CD4-positive, alpha-beta memory T cell (primary cell): ENCODE measurements around the gene NR1D2. TPM values are rescaled to one million over a fixed set of nuclear protein-coding genes. Genes with fewer than 3 reads are reported as not detected.

Experiments used
- CTCF ChIA-PET: fragments of 350-600 bp; sonication (Branson Sonifier 250); formaldehyde crosslinking; loops from one replicate; lab custom pipeline; 2021; ENCODE audit warnings: inconsistent platforms; ENCODE audit not compliant: partially characterized antibody; lab: Charles Lee
- POLR2A ChIA-PET: fragments of 350-600 bp; sonication (Branson Sonifier 250); formaldehyde crosslinking; loops from one replicate; lab custom pipeline; 2021; ENCODE audit not compliant: partially characterized antibody; lab: Charles Lee
- DNase-seq, 5 donors: peaks; one replicate each; pipeline versions ENCODE4 v3.0.0 to v3.0.0-alpha.2; 2020 to 2022; ENCODE audit warnings: mixed read lengths in 1 of 5
- H3K27ac ChIP-seq: one replicate; pipeline ENCODE4 v1.7.0; 2013; ENCODE audit warnings: low read depth, low read length
- H3K27me3 ChIP-seq: 2 replicates; pipeline ENCODE4 v1.7.0; 2013; ENCODE audit warnings: mild to moderate bottlenecking, low read length, moderate library complexity; ENCODE audit not compliant: insufficient read depth
- H3K36me3 ChIP-seq: 2 replicates; pipeline ENCODE4 v1.7.0; 2013; ENCODE audit warnings: mild to moderate bottlenecking, low read length, moderate library complexity; ENCODE audit not compliant: insufficient read depth
- H3K4me1 ChIP-seq: 2 replicates; pipeline ENCODE4 v1.7.0; 2013; ENCODE audit warnings: mild to moderate bottlenecking, low read length, moderate library complexity; ENCODE audit not compliant: insufficient read depth
- H3K4me3 ChIP-seq, 2 donors: one replicate each; pipeline ENCODE4 v1.7.0; 2013; ENCODE audit warnings: low read length in 2 of 2, mild to moderate bottlenecking in 1 of 2
- H3K9me3 ChIP-seq, 2 donors: one replicate each; pipeline ENCODE4 v1.7.0; 2013; ENCODE audit warnings: low read length in 2 of 2, control low read depth in 1 of 2; ENCODE audit not compliant: control insufficient read depth in 1 of 2
- H3K27ac Mint-ChIP-seq, 7 donors: one replicate each; pipeline ENCODE4 v1.8.0; 2020 to 2021; ENCODE audit warnings: mixed read lengths in 7 of 7, mild to moderate bottlenecking in 6 of 7, inconsistent platforms in 3 of 7, moderate library complexity in 3 of 7
- H3K27me3 Mint-ChIP-seq, 2 donors: one replicate each; pipeline ENCODE4 v1.8.0; 2020 to 2021; ENCODE audit warnings: mixed read lengths in 2 of 2
- H3K36me3 Mint-ChIP-seq, 2 donors: one replicate each; pipeline ENCODE4 v1.8.0; 2020 to 2021; ENCODE audit warnings: mixed read lengths in 2 of 2, inconsistent platforms in 1 of 2, mild to moderate bottlenecking in 1 of 2
- H3K4me1 Mint-ChIP-seq, 4 donors: one replicate each; pipeline ENCODE4 v1.8.0; 2020 to 2021; ENCODE audit warnings: mixed read lengths in 4 of 4, mild to moderate bottlenecking in 1 of 4
- H3K4me3 Mint-ChIP-seq, 8 donors: one replicate each; pipeline ENCODE4 v1.8.0; 2020 to 2021; ENCODE audit warnings: mixed read lengths in 8 of 8, mild to moderate bottlenecking in 7 of 8, moderate library complexity in 6 of 8, inconsistent platforms in 3 of 8
- H3K9me3 Mint-ChIP-seq, 8 donors: one replicate each; pipeline ENCODE4 v1.8.0; 2020 to 2021; ENCODE audit warnings: mixed read lengths in 8 of 8, mild to moderate bottlenecking in 5 of 8, inconsistent platforms in 3 of 8, moderate library complexity in 1 of 8
- intact Hi-C: fragments of 100-400 bp; cut with micrococcal nuclease; formaldehyde crosslinking; loops from one replicate; pipeline ENCODE4 v1.15.1; 2023
- polyA plus RNA-seq, 2 donors: library from polyadenylated mRNA; unstranded; fragments of 300-500 nt; fragmentation: Illumina TruSeq; gene quantifications; one replicate each; pipeline ENCODE4 v1.2.3, GENCODE V29; 2021
- total RNA-seq, 2 experiments: library from RNA; stranded (reverse); gene quantifications; one replicate each; pipeline ENCODE4 v1.2.3, GENCODE V29; 2021

Gene NR1D2
- total and polyA plus RNA-seq, 4 experiments from 2014 or later: 28.1 to 70.5 (median 65.2) TPM

DNA sequence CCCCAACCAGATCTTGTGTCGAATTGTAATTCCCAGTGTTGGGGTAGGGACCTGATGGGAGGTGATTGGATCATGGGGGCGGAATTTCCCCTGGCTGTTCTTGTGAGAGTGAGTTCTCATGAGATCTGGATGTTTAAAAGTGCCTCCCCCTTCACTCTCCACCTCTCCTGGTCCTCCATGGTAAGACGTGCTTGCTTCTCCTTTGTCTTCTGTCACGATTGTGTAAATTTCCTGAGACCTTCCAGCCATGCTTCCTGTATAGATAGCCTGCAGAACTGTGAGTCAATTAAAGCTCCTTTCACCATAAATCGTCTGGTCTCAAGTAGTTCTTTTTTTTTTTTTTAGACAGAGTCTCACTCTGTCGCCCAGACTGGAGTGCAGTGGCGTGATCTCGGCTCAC, 42.3 kb downstream of the NR1D2 start:
- Histone ChIP-seq H3K36me3 (no peaks in the 10 kb centered on the region), H3K4me3 (no peak overlapping the region), H3K9me3 (no peaks in the 10 kb centered on the region), H3K27me3 (no peaks in the 10 kb centered on the region), H3K4me1 (no peaks in the 10 kb centered on the region), H3K27ac (no peak overlapping the region)
- peak overlapping the region in 1 of 7 donors; percentile 46 for H3K27ac Mint-ChIP-seq
- no peak for DNase-seq
- H3K36me3 Mint-ChIP-seq: peaks cover 4 to 5% of the 10 kb centered on the region in 2 donors
- H3K4me3 Mint-ChIP-seq: no peak overlapping the region
- H3K4me1 Mint-ChIP-seq: peaks cover 0 to 11% (median 5%) of the 10 kb centered on the region in 4 donors
- no peaks in the 10 kb centered on the region for H3K9me3 Mint-ChIP-seq
- intact Hi-C loops: no loop called here
- CTCF ChIA-PET: interaction anchor here (1.6 kb wide), 1 partner anchor 10 kb away, joined by 7 read pairs; no protein-coding TSS in a partner anchor
- no peaks in the 10 kb centered on the region for H3K27me3 Mint-ChIP-seq
- POLR2A ChIA-PET: no interaction called here

DNA sequence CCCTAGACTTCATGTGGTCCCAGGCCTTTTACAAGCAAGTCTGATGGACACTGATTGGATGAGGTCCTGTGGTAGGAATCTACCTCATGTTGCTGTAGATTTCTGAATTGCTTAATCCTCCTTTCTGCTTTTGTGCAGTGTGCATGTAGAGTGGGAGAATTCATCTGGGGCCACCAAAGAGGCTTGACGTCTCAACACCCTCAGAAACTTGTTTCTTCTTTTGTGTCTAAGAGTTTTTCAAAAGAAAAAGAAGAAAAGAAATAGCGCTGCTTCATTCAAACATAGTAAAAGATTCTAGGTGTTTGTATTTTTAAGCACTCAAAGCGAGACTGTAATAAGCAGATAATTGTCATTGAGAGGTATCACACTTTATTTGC, 46.2 kb downstream of the NR1D2 start:
- Histone ChIP-seq H3K9me3 (no peaks in the 10 kb centered on the region), H3K4me1 (no peaks in the 10 kb centered on the region), H3K27me3 (no peaks in the 10 kb centered on the region), H3K27ac (no peak overlapping the region), H3K36me3 (no peaks in the 10 kb centered on the region), H3K4me3 (no peak overlapping the region)
- ChIA-PET CTCF (interaction anchor here (0.7 kb wide), 1 partner anchor 103 kb away, joined by 3 read pairs; no protein-coding TSS in a partner anchor), POLR2A (no interaction called here)
- Mint-ChIP-seq H3K4me3 (no peak overlapping the region), H3K4me1 (peaks cover 0 to 11% (median 5%) of the 10 kb centered on the region in 4 donors), H3K27ac (peak overlapping the region in 1 of 7 donors; percentile 23), H3K36me3 (peaks cover 1 to 4% of the 10 kb centered on the region in 2 donors), H3K27me3 (no peaks in the 10 kb centered on the region), H3K9me3 (no peaks in the 10 kb centered on the region)
- intact Hi-C loops: no loop called here
- no peak for DNase-seq

DNA sequence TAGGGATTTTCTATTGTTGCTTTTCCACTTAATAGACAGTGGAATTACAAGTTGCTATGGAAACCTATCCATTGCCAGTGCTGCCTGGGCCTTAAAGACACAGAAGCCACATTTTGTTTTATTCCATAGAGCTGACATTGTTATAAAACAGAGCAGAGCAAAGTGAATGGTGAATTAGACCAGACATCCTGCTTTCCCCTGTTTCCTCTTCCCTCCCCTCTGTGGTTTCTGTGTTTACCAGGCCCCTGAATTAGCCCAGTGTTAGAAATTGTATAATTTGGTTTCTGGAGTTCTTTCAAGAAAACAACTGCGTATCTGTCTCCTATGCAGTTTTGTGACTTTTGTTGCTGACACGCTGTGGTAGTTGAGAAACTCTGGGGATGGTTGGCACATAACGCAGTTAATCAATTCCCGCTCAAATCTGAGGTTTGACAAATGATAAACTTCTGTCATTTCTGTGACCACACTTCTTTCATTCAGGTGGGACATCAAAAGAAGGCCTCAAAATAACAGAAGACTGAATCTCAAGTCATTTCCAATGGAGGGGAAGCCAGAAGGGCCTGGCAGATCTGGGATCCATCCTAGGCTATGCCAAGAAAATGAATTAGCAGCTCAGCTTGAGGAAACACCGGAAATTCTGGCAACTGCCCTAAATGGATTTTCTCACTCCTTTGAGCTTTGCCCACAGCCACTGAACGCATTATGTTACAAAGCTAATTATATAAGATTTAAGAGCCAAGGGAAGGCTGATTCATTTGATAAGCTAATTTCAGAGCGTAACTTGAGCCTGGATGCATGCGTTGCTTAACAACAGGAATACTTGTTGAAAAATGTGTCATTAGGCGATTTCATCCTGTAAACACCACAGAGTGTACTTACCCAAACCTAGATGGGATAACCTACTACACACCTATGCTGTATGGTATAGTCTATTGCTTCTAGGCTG, 46.9 kb downstream of the NR1D2 start:
- H3K4me1 Mint-ChIP-seq: peaks cover 0 to 11% (median 5%) of the 10 kb centered on the region in 4 donors
- peak overlapping the region in 1 of 7 donors; percentile 7 for H3K27ac Mint-ChIP-seq
- ChIA-PET CTCF (no interaction called here), POLR2A (no interaction called here)
- H3K36me3 Mint-ChIP-seq: peaks cover 1 to 4% of the 10 kb centered on the region in 2 donors
- no peak for DNase-seq
- intact Hi-C loops: no loop called here
- Histone ChIP-seq H3K27ac (no peak overlapping the region), H3K4me3 (no peak overlapping the region), H3K4me1 (no peaks in the 10 kb centered on the region), H3K36me3 (no peaks in the 10 kb centered on the region), H3K9me3 (no peaks in the 10 kb centered on the region), H3K27me3 (no peaks in the 10 kb centered on the region)
- no peak overlapping the region for H3K4me3 Mint-ChIP-seq
- no peaks in the 10 kb centered on the region for H3K9me3 Mint-ChIP-seq
- H3K27me3 Mint-ChIP-seq: no peaks in the 10 kb centered on the region

DNA sequence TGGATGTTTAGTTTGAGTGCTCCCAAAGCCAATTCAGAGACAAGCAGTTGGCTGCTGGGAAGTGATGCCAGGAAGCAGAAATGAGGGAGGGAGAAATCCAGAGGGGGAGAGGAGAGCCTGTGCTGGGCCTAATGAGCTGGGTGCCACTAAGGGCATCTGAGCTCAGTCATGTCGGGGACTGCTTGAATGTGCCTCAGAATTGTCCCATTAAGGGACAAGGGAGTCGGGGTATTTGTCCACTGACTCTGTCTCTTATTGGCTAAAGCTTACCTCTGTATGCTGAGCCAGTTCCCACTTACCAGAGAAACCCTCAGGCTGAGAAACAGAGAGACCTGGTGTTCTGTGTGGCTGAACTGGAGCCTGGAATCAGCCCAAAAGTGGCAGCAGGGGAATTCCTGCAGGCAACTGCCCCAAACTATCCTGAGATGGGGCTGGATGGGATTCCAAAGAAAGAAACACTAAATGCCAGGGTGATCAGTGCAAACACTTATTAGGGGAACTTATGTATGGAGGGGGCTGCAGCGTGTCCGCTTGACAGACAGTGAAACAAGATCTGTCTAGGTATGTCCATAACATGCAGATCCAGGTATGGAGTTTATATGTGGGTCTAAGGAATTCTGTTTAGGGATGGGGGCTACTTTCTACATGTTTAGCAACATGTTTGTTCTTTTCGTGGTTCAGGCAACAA, 48.6 kb downstream of the NR1D2 start:
- peaks cover 0 to 11% (median 5%) of the 10 kb centered on the region in 4 donors for H3K4me1 Mint-ChIP-seq
- Histone ChIP-seq H3K27ac (no peak overlapping the region), H3K36me3 (no peaks in the 10 kb centered on the region), H3K9me3 (no peaks in the 10 kb centered on the region), H3K27me3 (no peaks in the 10 kb centered on the region), H3K4me3 (no peak overlapping the region), H3K4me1 (no peaks in the 10 kb centered on the region)
- peak overlapping the region in 1 of 7 donors; percentile 3 for H3K27ac Mint-ChIP-seq
- DNase-seq: no peak
- CTCF ChIA-PET: no interaction called here
- no peaks in the 10 kb centered on the region for H3K27me3 Mint-ChIP-seq
- POLR2A ChIA-PET: no interaction called here
- intact Hi-C loops: no loop called here
- H3K36me3 Mint-ChIP-seq: peaks cover 0 to 1% of the 10 kb centered on the region in 2 donors
- no peaks in the 10 kb centered on the region for H3K9me3 Mint-ChIP-seq
- H3K4me3 Mint-ChIP-seq: no peak overlapping the region

DNA sequence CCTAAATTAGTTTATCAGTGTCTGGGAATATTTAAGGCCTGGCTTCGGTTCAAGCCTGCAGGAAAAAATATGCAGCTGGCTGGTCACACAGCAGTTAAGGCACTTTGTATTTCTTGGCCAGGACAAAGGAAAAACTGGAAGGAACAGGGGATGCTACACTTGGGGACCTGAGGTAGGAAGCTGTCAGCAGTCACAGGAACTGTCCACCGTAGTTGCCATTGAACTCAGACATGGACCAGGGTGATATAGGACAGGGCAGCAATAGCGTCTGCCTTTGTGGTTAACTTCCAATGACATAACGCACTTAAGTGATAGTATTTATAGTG, 49.1 kb downstream of the NR1D2 start:
- no peaks in the 10 kb centered on the region for H3K36me3 ChIP-seq
- no peak for DNase-seq
- no peak overlapping the region for H3K27ac ChIP-seq
- no peaks in the 10 kb centered on the region for H3K4me1 ChIP-seq
- no peak overlapping the region for H3K27ac Mint-ChIP-seq
- no peaks in the 10 kb centered on the region for H3K9me3 Mint-ChIP-seq
- H3K27me3 Mint-ChIP-seq: peaks cover 3% of the 10 kb centered on the region in 2 donors
- no peak overlapping the region for H3K4me3 Mint-ChIP-seq
- H3K27me3 ChIP-seq: no peaks in the 10 kb centered on the region
- intact Hi-C loops: no loop called here
- POLR2A ChIA-PET: no interaction called here
- H3K9me3 ChIP-seq: no peaks in the 10 kb centered on the region
- H3K4me3 ChIP-seq: no peak overlapping the region
- CTCF ChIA-PET: no interaction called here
- H3K36me3 Mint-ChIP-seq: no peaks in the 10 kb centered on the region
- peaks cover 0 to 11% (median 7%) of the 10 kb centered on the region in 4 donors for H3K4me1 Mint-ChIP-seq

DNA sequence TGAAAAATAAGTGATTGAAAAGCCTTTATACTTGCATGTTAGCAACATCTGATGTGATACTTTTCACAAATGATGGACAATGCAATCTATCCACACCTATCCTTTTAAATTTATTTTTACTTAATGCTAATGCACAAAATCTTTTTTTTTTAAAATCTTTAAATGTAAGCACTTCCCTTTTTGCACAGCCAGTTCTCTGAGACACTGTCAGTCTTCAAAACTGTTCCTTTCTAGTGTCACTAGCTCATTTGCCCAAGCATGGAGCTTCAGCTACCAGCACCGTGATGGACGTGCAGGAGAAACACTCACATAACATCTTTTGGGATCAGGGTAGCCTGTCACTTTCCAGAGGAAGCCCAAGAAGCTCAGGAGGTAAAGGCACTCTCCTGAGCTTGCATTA, 50.1 kb downstream of the NR1D2 start:
- peaks cover 3 to 4% of the 10 kb centered on the region in 2 donors for H3K27me3 Mint-ChIP-seq
- ChIA-PET CTCF (no interaction called here), POLR2A (no interaction called here)
- H3K27ac Mint-ChIP-seq: no peak overlapping the region
- H3K4me3 Mint-ChIP-seq: no peak overlapping the region
- intact Hi-C loops: loop anchor here (5.0 kb wide), 2 partner anchors 687 to 1597 kb away; no protein-coding TSS in a partner anchor
- no peaks in the 10 kb centered on the region for H3K9me3 Mint-ChIP-seq
- H3K9me3 ChIP-seq: no peaks in the 10 kb centered on the region
- H3K27me3 ChIP-seq: no peaks in the 10 kb centered on the region
- no peaks in the 10 kb centered on the region for H3K4me1 ChIP-seq
- no peak overlapping the region for H3K27ac ChIP-seq
- H3K36me3 Mint-ChIP-seq: no peaks in the 10 kb centered on the region
- no peak overlapping the region for H3K4me3 ChIP-seq
- H3K4me1 Mint-ChIP-seq: peaks cover 0 to 11% (median 7%) of the 10 kb centered on the region in 4 donors
- no peak for DNase-seq
- H3K36me3 ChIP-seq: no peaks in the 10 kb centered on the region

DNA sequence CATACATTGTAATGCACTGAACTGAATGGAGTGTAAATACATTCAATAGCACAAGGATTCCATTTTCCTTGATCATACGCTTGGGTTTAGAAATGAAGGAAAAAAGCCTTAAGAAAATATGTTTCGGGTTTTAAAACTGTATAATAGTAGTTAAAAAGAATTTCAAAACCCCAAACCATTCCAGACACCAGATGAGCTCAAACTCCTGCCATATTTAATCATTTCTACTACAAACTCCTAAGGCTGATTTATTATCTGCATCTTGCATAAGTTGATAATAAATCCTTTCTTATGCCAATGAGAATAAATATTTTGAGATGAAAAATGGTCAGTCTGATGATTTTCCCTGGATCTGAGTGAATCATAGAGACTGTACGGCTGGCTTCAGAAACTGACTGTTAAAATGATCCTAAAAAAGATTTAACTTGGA, 51.0 kb downstream of the NR1D2 start:
- H3K4me3 Mint-ChIP-seq: no peak overlapping the region
- no peak overlapping the region for H3K27ac Mint-ChIP-seq
- intact Hi-C loops: loop anchor here (5.0 kb wide), 2 partner anchors 686 to 1596 kb away; no protein-coding TSS in a partner anchor
- peaks cover 0 to 10% (median 7%) of the 10 kb centered on the region in 4 donors for H3K4me1 Mint-ChIP-seq
- no peaks in the 10 kb centered on the region for H3K4me1 ChIP-seq
- no peaks in the 10 kb centered on the region for H3K27me3 ChIP-seq
- no peak overlapping the region for H3K27ac ChIP-seq
- no peak for DNase-seq
- H3K9me3 Mint-ChIP-seq: no peaks in the 10 kb centered on the region
- H3K36me3 ChIP-seq: no peaks in the 10 kb centered on the region
- no peaks in the 10 kb centered on the region for H3K36me3 Mint-ChIP-seq
- H3K4me3 ChIP-seq: no peak overlapping the region
- H3K27me3 Mint-ChIP-seq: peaks cover 3 to 4% of the 10 kb centered on the region in 2 donors
- ChIA-PET POLR2A (no interaction called here), CTCF (interaction anchor here (0.7 to 2.0 kb wide), 3 partner anchors 11 to 242 kb away, joined by 3 to 15 read pairs (median 3); no protein-coding TSS in a partner anchor)
- H3K9me3 ChIP-seq: no peaks in the 10 kb centered on the region
